Lower leg skin (tissue), 3 donors: ENCODE measurements around the gene VRTN.

Experiments
- POLR2A ChIP-seq, 2 donors: fragments of 450-650 bp; IDR thresholded peaks; one replicate each; pipeline ENCODE4 v1.6.1; 2016 to 2017; ENCODE audit warnings: antibody characterized with exemption in 2 of 2, mild to moderate bottlenecking in 1 of 2, moderate library complexity in 1 of 2
- TF ChIP-seq, protein P1 (sequence below), 3 donors: fragments of 450-650 bp; IDR thresholded peaks; one replicate each; pipeline ENCODE4 v1.5.1; 2016; ENCODE audit warnings: antibody characterized with exemption in 3 of 3, mild to moderate bottlenecking in 3 of 3, moderate library complexity in 2 of 3

GRCh38 chr14:74357585-74357984 is 9.3 kb downstream of the VRTN start:
- no peak for TF ChIP-seq POLR2A (IDR thresholded peaks at IDR 0.05)
- TF ChIP-seq, protein P1, sequence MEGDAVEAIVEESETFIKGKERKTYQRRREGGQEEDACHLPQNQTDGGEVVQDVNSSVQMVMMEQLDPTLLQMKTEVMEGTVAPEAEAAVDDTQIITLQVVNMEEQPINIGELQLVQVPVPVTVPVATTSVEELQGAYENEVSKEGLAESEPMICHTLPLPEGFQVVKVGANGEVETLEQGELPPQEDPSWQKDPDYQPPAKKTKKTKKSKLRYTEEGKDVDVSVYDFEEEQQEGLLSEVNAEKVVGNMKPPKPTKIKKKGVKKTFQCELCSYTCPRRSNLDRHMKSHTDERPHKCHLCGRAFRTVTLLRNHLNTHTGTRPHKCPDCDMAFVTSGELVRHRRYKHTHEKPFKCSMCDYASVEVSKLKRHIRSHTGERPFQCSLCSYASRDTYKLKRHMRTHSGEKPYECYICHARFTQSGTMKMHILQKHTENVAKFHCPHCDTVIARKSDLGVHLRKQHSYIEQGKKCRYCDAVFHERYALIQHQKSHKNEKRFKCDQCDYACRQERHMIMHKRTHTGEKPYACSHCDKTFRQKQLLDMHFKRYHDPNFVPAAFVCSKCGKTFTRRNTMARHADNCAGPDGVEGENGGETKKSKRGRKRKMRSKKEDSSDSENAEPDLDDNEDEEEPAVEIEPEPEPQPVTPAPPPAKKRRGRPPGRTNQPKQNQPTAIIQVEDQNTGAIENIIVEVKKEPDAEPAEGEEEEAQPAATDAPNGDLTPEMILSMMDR (IDR thresholded peaks at IDR 0.05) = no peak
